Natural killer cell (primary cell): Measurements from ENCODE around the gene WEE2. TPM values are rescaled to one million over a fixed set of nuclear protein-coding genes. Genes with fewer than 3 reads are reported as not detected.

Source experiments
- ATAC-seq, 3 donors: fragments of 150-1000 bp in 2 of 3; fragments of 200-7000 bp in 1 of 3; cut with Tn5 transposase; 1 replicate in 1 of 3; 2 replicates in 2 of 3; pipeline ENCODE4 v1.10.0; 2021; ENCODE audit warnings: mild to moderate bottlenecking in 2 of 3, moderate library complexity in 2 of 3
- DNase-seq, 2 donors: peaks; one replicate each; pipeline versions ENCODE4 v3.0.0 to v3.0.0-alpha.2; 2013 to 2021; ENCODE audit warnings: mixed read lengths in 1 of 2
- H3K27ac ChIP-seq: one replicate; pipeline ENCODE4 v1.5.1; 2013; ENCODE audit warnings: mild to moderate bottlenecking, low read length
- H3K27me3 ChIP-seq: one replicate; pipeline ENCODE4 v1.6.1; 2013; ENCODE audit warnings: low read length; ENCODE audit not compliant: control insufficient read depth, insufficient read depth
- H3K36me3 ChIP-seq: one replicate; pipeline ENCODE4 v1.6.1; 2013; ENCODE audit warnings: low read length; ENCODE audit not compliant: control insufficient read depth, insufficient read depth
- H3K4me1 ChIP-seq: one replicate; pipeline ENCODE4 v1.6.1; 2013; ENCODE audit warnings: low read length; ENCODE audit not compliant: control insufficient read depth, insufficient read depth
- H3K4me3 ChIP-seq: one replicate; pipeline ENCODE4 v1.5.1; 2013; ENCODE audit warnings: low read length
- H3K9me3 ChIP-seq: one replicate; pipeline ENCODE4 v1.6.1; 2013; ENCODE audit warnings: low read length; ENCODE audit not compliant: control insufficient read depth, insufficient read depth
- H3K27ac Mint-ChIP-seq, 2 donors: one replicate each; pipeline ENCODE4 v1.8.0; 2022; ENCODE audit warnings: mild to moderate bottlenecking in 2 of 2, mixed read lengths in 2 of 2, moderate library complexity in 1 of 2
- H3K27me3 Mint-ChIP-seq, 2 donors: one replicate each; pipeline ENCODE4 v1.8.0; 2022; ENCODE audit warnings: low read depth in 2 of 2, mixed read lengths in 2 of 2
- H3K36me3 Mint-ChIP-seq: one replicate; pipeline ENCODE4 v1.8.0; 2022; ENCODE audit warnings: mixed read lengths
- H3K4me1 Mint-ChIP-seq, 2 donors: one replicate each; pipeline ENCODE4 v1.8.0; 2022; ENCODE audit warnings: mixed read lengths in 2 of 2
- H3K4me3 Mint-ChIP-seq: one replicate; pipeline ENCODE4 v1.8.0; 2022; ENCODE audit warnings: mild to moderate bottlenecking, moderate library complexity, mixed read lengths
- H3K9me3 Mint-ChIP-seq, 2 donors: one replicate each; pipeline ENCODE4 v1.8.0; 2022; ENCODE audit warnings: mixed read lengths in 2 of 2
- WGBS: methylation state at CpG from one replicate; pipeline ENCODE4 v1.1.7; 2013; ENCODE audit warnings: missing lambda C conversion rate; ENCODE audit not compliant: insufficient coverage; 5-methylcytosine and 5-hydroxymethylcytosine counted together
- intact Hi-C: fragments of 100-400 bp; cut with micrococcal nuclease; formaldehyde crosslinking; loops from one replicate; pipeline ENCODE4 v1.14.2; 2022
- total RNA-seq, 4 donors: library from RNA; stranded (reverse); fragments of 120-200 nt in 1 of 4; gene quantifications; one replicate each; pipeline versions ENCODE4 v1.2.3 to v1.2.4, GENCODE V29; 2013 to 2022
- TF ChIP-seq, protein P1 (sequence below): fragments of 200-600 bp; IDR thresholded peaks from one replicate; pipeline ENCODE4 v1.8.0; 2022; ENCODE audit warnings: antibody characterized with exemption

Gene WEE2
- total RNA-seq, 3 donors from 2014 or later (not counting 1 experiment from before 2014, with no cell fraction given), result 0.16 to 0.68 (median 0.23) TPM

GRCh38 chr7:141706239-141707064, 1.7 kb upstream of the WEE2 start:
- Histone ChIP-seq H3K27ac (no peak overlapping the region), H3K4me3 (no peak overlapping the region), H3K4me1 (peaks cover 6% of the 10 kb centered on the region), H3K9me3 (no peaks in the 10 kb centered on the region), H3K36me3 (no peaks in the 10 kb centered on the region), H3K27me3 (no peaks in the 10 kb centered on the region)
- Mint-ChIP-seq H3K27me3 (peaks cover 0 to 5% of the 10 kb centered on the region in 2 donors), H3K36me3 (no peaks in the 10 kb centered on the region), H3K4me3 (no peak overlapping the region), H3K9me3 (no peaks in the 10 kb centered on the region), H3K4me1 (peaks cover 14 to 23% of the 10 kb centered on the region in 2 donors), H3K27ac (no peak overlapping the region)
- no CpG with 5 or more reads among the region's 1 CpG for WGBS
- ATAC-seq (no peak), DNase-seq (no peak)
- intact Hi-C loops, result no loop called here
- TF ChIP-seq, protein P1, sequence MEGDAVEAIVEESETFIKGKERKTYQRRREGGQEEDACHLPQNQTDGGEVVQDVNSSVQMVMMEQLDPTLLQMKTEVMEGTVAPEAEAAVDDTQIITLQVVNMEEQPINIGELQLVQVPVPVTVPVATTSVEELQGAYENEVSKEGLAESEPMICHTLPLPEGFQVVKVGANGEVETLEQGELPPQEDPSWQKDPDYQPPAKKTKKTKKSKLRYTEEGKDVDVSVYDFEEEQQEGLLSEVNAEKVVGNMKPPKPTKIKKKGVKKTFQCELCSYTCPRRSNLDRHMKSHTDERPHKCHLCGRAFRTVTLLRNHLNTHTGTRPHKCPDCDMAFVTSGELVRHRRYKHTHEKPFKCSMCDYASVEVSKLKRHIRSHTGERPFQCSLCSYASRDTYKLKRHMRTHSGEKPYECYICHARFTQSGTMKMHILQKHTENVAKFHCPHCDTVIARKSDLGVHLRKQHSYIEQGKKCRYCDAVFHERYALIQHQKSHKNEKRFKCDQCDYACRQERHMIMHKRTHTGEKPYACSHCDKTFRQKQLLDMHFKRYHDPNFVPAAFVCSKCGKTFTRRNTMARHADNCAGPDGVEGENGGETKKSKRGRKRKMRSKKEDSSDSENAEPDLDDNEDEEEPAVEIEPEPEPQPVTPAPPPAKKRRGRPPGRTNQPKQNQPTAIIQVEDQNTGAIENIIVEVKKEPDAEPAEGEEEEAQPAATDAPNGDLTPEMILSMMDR, result no peak

DNA sequence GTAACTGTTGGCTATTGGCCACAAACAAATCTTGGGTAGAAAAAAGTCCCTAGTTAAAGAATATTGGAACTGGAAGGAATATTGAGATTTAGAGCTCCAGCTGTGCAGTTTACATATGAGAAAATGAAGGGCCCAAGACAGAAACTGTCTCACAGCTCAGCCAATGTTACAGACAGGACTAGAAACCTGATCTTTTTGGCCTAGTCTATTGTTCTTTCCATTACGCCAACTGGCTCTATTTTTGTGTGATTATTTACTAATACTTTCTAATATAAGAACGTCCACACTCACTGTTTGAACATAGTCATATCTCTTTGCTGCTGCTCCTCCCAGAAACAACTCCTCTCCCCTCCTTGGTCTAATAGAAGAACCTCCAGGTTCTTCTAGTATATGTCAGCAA, 1.2 kb downstream of the WEE2 start:
- no peaks in the 10 kb centered on the region for H3K36me3 ChIP-seq
- intact Hi-C loops, result no loop called here
- H3K4me1 Mint-ChIP-seq, result peaks cover 14 to 21% of the 10 kb centered on the region in 2 donors
- no peaks in the 10 kb centered on the region for H3K36me3 Mint-ChIP-seq
- TF ChIP-seq, protein P1, result no peak
- H3K4me3 ChIP-seq, result no peak overlapping the region
- H3K4me3 Mint-ChIP-seq, result no peak overlapping the region
- H3K27me3 Mint-ChIP-seq, result no peaks in the 10 kb centered on the region
- H3K27ac Mint-ChIP-seq, result no peak overlapping the region
- ATAC-seq, result no peak
- no peak overlapping the region for H3K27ac ChIP-seq
- no peaks in the 10 kb centered on the region for H3K9me3 Mint-ChIP-seq
- H3K27me3 ChIP-seq, result no peaks in the 10 kb centered on the region
- no peaks in the 10 kb centered on the region for H3K9me3 ChIP-seq
- H3K4me1 ChIP-seq, result no peaks in the 10 kb centered on the region
- no peak for DNase-seq
- 100% methylated on average over 2 of the region's 2 CpGs for WGBS

DNA sequence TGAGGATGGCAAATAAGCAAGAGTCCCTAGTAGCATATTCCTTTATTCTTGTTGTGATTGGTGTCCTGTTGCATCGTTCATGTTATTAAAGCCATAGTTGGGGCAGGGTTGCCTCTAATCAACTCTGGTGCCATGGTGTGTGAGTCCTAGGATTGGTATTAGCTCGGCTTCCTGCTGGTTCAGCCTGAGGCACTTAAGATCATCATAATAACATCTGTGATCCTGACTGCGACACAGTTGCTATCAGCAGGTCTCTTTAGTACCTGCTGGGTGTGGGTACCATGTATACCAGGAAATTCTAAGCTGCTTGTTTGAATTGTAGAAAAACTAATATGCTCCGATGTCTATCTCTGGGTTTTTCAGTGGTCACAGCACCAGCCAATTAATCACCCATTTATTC, 1.6 kb downstream of the WEE2 start:
- no peaks in the 10 kb centered on the region for H3K9me3 Mint-ChIP-seq
- no peaks in the 10 kb centered on the region for H3K27me3 Mint-ChIP-seq
- ATAC-seq, result no peak
- H3K36me3 Mint-ChIP-seq, result no peaks in the 10 kb centered on the region
- H3K4me1 Mint-ChIP-seq, result peaks cover 14 to 21% of the 10 kb centered on the region in 2 donors
- H3K27ac Mint-ChIP-seq, result no peak overlapping the region
- WGBS, result 89% methylated on average over 4 of the region's 4 CpGs
- H3K4me1 ChIP-seq, result no peaks in the 10 kb centered on the region
- intact Hi-C loops, result no loop called here
- H3K36me3 ChIP-seq, result no peaks in the 10 kb centered on the region
- TF ChIP-seq, protein P1, result no peak
- no peak overlapping the region for H3K4me3 ChIP-seq
- no peaks in the 10 kb centered on the region for H3K9me3 ChIP-seq
- H3K27me3 ChIP-seq, result no peaks in the 10 kb centered on the region
- DNase-seq, result no peak
- H3K27ac ChIP-seq, result no peak overlapping the region
- H3K4me3 Mint-ChIP-seq, result no peak overlapping the region
